ENCODE results near the gene PAPPA.

PAPPA gene

DNA sequence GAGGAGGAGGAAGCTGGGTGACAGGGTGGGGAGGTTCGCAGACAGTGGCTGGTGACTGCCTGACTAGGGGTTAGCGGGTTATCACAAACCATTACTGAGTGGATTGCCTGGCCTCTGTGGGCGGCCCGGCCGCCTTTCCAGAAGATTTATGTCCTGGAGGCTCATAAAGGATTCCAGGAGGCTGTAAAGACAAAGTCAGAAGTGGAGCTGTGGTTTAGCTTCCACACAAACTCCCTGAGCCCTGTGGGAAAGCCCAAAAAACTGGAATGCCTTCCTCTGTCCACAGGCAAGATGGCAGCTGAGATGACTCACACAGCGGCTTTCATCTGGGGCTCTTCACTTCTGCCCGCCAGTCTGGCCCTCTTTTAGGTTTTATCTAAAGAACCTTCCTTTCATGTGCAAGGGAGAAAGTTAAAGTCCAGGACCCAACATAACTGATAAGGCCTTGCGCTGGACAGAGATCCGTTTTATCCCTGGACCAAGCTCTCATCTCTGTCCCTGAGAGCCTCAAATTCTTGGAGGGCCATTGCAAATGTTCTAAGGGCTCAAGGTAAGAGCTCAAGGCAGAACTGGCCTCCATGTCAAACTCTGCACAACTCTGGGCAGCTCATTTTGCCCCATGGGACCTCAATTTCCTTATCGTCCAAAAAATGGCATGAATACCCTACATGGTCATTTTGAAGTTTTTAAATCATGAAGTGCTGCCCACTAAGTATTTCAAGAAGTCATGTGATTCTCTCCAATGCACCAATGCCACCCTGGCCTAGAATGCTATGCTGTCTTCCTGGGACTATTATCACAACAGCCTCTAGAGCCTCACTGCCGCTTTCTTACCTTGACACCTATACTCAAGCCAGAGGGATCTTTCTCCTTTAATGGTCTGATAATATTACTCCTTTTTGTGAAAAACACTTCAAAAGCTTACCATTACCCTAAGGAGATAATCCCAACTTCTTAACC is 284.1 kb downstream of the PAPPA start:
- Histone ChIP-seq H3K4me1 (ENCODE audit: control insufficient read depth, low read depth, low read length) (no peaks in the 10 kb centered on the region), H3K79me1 (ENCODE audit: low read length) (no peaks in the 10 kb centered on the region), H3K79me2 (ENCODE audit: control insufficient read depth, insufficient read depth, low read length) (no peaks in the 10 kb centered on the region), H2AK5ac (ENCODE audit: low read length) (no peak overlapping the region), H2BK15ac (replicated peaks; ENCODE audit: low read depth) (no peak overlapping the region), H3K4me3 (ENCODE audit: low read length) (no peak overlapping the region), H3K27me3 (ENCODE audit: insufficient read depth, low read length, poor library complexity) (no peaks in the 10 kb centered on the region), H4K8ac (ENCODE audit: low read depth, low read length) (no peak overlapping the region), H3K9ac (ENCODE audit: low read length) (no peak overlapping the region), H3K23ac (ENCODE audit: low read length) (no peak overlapping the region), H4K5ac (ENCODE audit: low read length) (no peak overlapping the region), H3K18ac (ENCODE audit: low read length) (no peak overlapping the region), H3K56ac (ENCODE audit: low read length) (no peak overlapping the region), H3K36me3 (ENCODE audit: control insufficient read depth, insufficient read depth, low read length) (no peaks in the 10 kb centered on the region), H3K4me2 (ENCODE audit: low read length) (no peak overlapping the region), H2BK120ac (ENCODE audit: low read depth, low read length) (no peak overlapping the region), H2BK5ac (ENCODE audit: low read length) (no peak overlapping the region), H3K4ac (ENCODE audit: low read depth, low read length) (no peak overlapping the region), H3K27ac (ENCODE audit: low read depth, low read length) (no peak overlapping the region)
- DNase-seq = peak; percentile 53
- no CpG with 5 or more reads among the region's 11 CpGs for WGBS (ENCODE audit: extremely low coverage, insufficient coverage, low lambda C conversion rate)

- Histone ChIP-seq H3K36me3 (ENCODE audit: control insufficient read depth, insufficient read depth, low read length) (no peaks in the 10 kb centered on the region), H3K4me1 (ENCODE audit: control insufficient read depth, low read depth, low read length) (no peaks in the 10 kb centered on the region), H2BK15ac (replicated peaks; ENCODE audit: low read depth) (no peak overlapping the region), H3K9ac (ENCODE audit: low read length) (no peak overlapping the region), H3K23ac (ENCODE audit: low read length) (no peak overlapping the region), H3K79me1 (ENCODE audit: low read length) (no peaks in the 10 kb centered on the region), H3K4me2 (ENCODE audit: low read length) (no peak overlapping the region), H3K4ac (ENCODE audit: low read depth, low read length) (no peak overlapping the region), H4K8ac (ENCODE audit: low read depth, low read length) (no peak overlapping the region), H3K27ac (ENCODE audit: low read depth, low read length) (no peak overlapping the region), H3K56ac (ENCODE audit: low read length) (no peak overlapping the region), H3K18ac (ENCODE audit: low read length) (no peak overlapping the region), H3K4me3 (ENCODE audit: low read length) (no peak overlapping the region), H2AK5ac (ENCODE audit: low read length) (no peak overlapping the region), H2BK120ac (ENCODE audit: low read depth, low read length) (no peak overlapping the region), H2BK5ac (ENCODE audit: low read length) (no peak overlapping the region), H3K79me2 (ENCODE audit: control insufficient read depth, insufficient read depth, low read length) (no peaks in the 10 kb centered on the region), H3K27me3 (ENCODE audit: insufficient read depth, low read length, poor library complexity) (no peaks in the 10 kb centered on the region), H4K5ac (ENCODE audit: low read length) (no peak overlapping the region)
- no peak for DNase-seq
Observed at GRCh38 chr9:116442528-116442927, 288.9 kb downstream of the PAPPA start.

DNA sequence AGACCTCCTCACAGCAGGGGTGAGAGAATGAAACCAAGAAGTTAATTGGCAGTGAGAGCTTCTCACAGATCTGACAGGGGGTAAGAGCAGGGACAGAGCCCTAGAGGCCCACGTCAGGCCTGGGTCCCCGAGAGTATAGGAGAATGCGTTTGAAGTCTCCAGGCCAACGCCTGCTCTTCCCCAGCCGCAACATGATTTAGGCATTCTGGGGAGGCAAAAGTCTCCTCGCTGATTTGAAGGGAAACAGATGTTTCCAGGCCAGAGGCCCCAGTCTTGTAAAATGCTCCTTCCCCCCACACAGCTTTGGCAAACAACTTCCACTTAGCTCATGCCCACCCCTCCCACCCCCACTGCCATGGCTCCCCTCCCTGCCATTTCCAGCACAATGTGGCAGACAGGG is 294.3 kb downstream of the PAPPA start:
- no peaks in the 10 kb centered on the region for H3K36me3 ChIP-seq (ENCODE audit: control insufficient read depth, insufficient read depth, low read length)
- peak; percentile 44 for DNase-seq
- H2BK120ac ChIP-seq (ENCODE audit: low read depth, low read length) = no peak overlapping the region
- no peak overlapping the region for H3K4me3 ChIP-seq (ENCODE audit: low read length)
- no peaks in the 10 kb centered on the region for H3K79me2 ChIP-seq (ENCODE audit: control insufficient read depth, insufficient read depth, low read length)
- H4K5ac ChIP-seq (ENCODE audit: low read length) = no peak overlapping the region
- no peaks in the 10 kb centered on the region for H3K27me3 ChIP-seq (ENCODE audit: insufficient read depth, low read length, poor library complexity)
- no peak overlapping the region for H4K8ac ChIP-seq (ENCODE audit: low read depth, low read length)
- H3K27ac ChIP-seq (ENCODE audit: low read depth, low read length) = no peak overlapping the region
- no peak overlapping the region for H3K4ac ChIP-seq (ENCODE audit: low read depth, low read length)
- H3K79me1 ChIP-seq (ENCODE audit: low read length) = no peaks in the 10 kb centered on the region
- H2BK15ac ChIP-seq (replicated peaks; ENCODE audit: low read depth) = no peak overlapping the region
- peak overlapping the region; percentile 44 for H3K18ac ChIP-seq (ENCODE audit: low read length)
- H2BK5ac ChIP-seq (ENCODE audit: low read length) = no peak overlapping the region
- WGBS (ENCODE audit: extremely low coverage, insufficient coverage, low lambda C conversion rate) = no CpG with 5 or more reads among the region's 6 CpGs
- H3K4me2 ChIP-seq (ENCODE audit: low read length) = no peak overlapping the region
- no peak overlapping the region for H3K9ac ChIP-seq (ENCODE audit: low read length)
- no peak overlapping the region for H2AK5ac ChIP-seq (ENCODE audit: low read length)
- no peak overlapping the region for H3K23ac ChIP-seq (ENCODE audit: low read length)
- no peaks in the 10 kb centered on the region for H3K4me1 ChIP-seq (ENCODE audit: control insufficient read depth, low read depth, low read length)
- no peak overlapping the region for H3K56ac ChIP-seq (ENCODE audit: low read length)

- Histone ChIP-seq H3K27ac (ENCODE audit: low read depth, low read length) (no peak overlapping the region), H3K4me3 (ENCODE audit: low read length) (no peak overlapping the region), H2BK5ac (ENCODE audit: low read length) (no peak overlapping the region), H3K18ac (ENCODE audit: low read length) (peak overlapping the region; percentile 44), H4K5ac (ENCODE audit: low read length) (no peak overlapping the region), H3K36me3 (ENCODE audit: control insufficient read depth, insufficient read depth, low read length) (no peaks in the 10 kb centered on the region), H3K79me1 (ENCODE audit: low read length) (no peaks in the 10 kb centered on the region), H2AK5ac (ENCODE audit: low read length) (no peak overlapping the region), H3K23ac (ENCODE audit: low read length) (no peak overlapping the region), H3K4me1 (ENCODE audit: control insufficient read depth, low read depth, low read length) (no peaks in the 10 kb centered on the region), H4K8ac (ENCODE audit: low read depth, low read length) (no peak overlapping the region), H3K79me2 (ENCODE audit: control insufficient read depth, insufficient read depth, low read length) (no peaks in the 10 kb centered on the region), H3K56ac (ENCODE audit: low read length) (no peak overlapping the region), H2BK15ac (replicated peaks; ENCODE audit: low read depth) (no peak overlapping the region), H2BK120ac (ENCODE audit: low read depth, low read length) (no peak overlapping the region), H3K27me3 (ENCODE audit: insufficient read depth, low read length, poor library complexity) (no peaks in the 10 kb centered on the region), H3K4me2 (ENCODE audit: low read length) (no peak overlapping the region), H3K9ac (ENCODE audit: low read length) (no peak overlapping the region), H3K4ac (ENCODE audit: low read depth, low read length) (no peak overlapping the region)
- WGBS (ENCODE audit: extremely low coverage, insufficient coverage, low lambda C conversion rate) = no CpG with 5 or more reads among the region's 3 CpGs
- no peak for DNase-seq
Observed at GRCh38 chr9:116448431-116448830, 294.8 kb downstream of the PAPPA start.

- no peaks in the 10 kb centered on the region for H3K4me1 ChIP-seq (ENCODE audit: control insufficient read depth, low read depth, low read length)
- no peak overlapping the region for H3K9ac ChIP-seq (ENCODE audit: low read length)
- no peak overlapping the region for H3K27ac ChIP-seq (ENCODE audit: low read depth, low read length)
- H3K56ac ChIP-seq (ENCODE audit: low read length) = no peak overlapping the region
- H2BK5ac ChIP-seq (ENCODE audit: low read length) = no peak overlapping the region
- no peak overlapping the region for H3K18ac ChIP-seq (ENCODE audit: low read length)
- no peak overlapping the region for H3K4me2 ChIP-seq (ENCODE audit: low read length)
- no peak overlapping the region for H3K4ac ChIP-seq (ENCODE audit: low read depth, low read length)
- H4K5ac ChIP-seq (ENCODE audit: low read length) = no peak overlapping the region
- no peak overlapping the region for H3K23ac ChIP-seq (ENCODE audit: low read length)
- H3K79me2 ChIP-seq (ENCODE audit: control insufficient read depth, insufficient read depth, low read length) = no peaks in the 10 kb centered on the region
- no peak overlapping the region for H4K8ac ChIP-seq (ENCODE audit: low read depth, low read length)
- no peak for DNase-seq
- H3K27me3 ChIP-seq (ENCODE audit: insufficient read depth, low read length, poor library complexity) = no peaks in the 10 kb centered on the region
- H2BK15ac ChIP-seq (replicated peaks; ENCODE audit: low read depth) = no peak overlapping the region
- no CpG with 5 or more reads among the region's 3 CpGs for WGBS (ENCODE audit: extremely low coverage, insufficient coverage, low lambda C conversion rate)
- H3K4me3 ChIP-seq (ENCODE audit: low read length) = no peak overlapping the region
- no peak overlapping the region for H2BK120ac ChIP-seq (ENCODE audit: low read depth, low read length)
- H3K36me3 ChIP-seq (ENCODE audit: control insufficient read depth, insufficient read depth, low read length) = no peaks in the 10 kb centered on the region
- H2AK5ac ChIP-seq (ENCODE audit: low read length) = no peak overlapping the region
- no peaks in the 10 kb centered on the region for H3K79me1 ChIP-seq (ENCODE audit: low read length)
Observed at GRCh38 chr9:116449949-116450348, 296.4 kb downstream of the PAPPA start.

Measured in mesendoderm (in vitro differentiated cells).